ENCODE measurements around the gene TSHZ2.

The TSHZ2 gene

DNA sequence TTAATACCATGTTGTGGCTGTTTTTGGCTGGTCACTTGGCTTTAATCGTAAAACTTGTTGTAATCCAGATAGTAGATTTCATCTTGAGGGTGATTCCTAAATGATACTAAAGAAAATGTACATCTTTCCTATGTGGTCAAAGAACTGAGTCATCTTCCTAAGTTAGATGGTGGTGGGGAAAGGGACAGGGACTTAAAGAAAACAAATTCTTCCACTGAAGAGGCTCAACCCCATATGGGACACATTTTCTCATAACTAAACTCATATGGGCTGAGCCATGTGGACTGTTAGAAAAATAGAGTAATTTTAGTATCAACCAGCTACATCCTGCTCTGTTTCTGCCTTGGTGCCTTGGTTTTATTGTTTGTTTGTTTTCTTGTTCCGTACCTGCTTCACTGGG, 155.8 kb downstream of the TSHZ2 start:
- no peak for DNase-seq (ENCODE audit: low read depth in 2 of 2)

DNA sequence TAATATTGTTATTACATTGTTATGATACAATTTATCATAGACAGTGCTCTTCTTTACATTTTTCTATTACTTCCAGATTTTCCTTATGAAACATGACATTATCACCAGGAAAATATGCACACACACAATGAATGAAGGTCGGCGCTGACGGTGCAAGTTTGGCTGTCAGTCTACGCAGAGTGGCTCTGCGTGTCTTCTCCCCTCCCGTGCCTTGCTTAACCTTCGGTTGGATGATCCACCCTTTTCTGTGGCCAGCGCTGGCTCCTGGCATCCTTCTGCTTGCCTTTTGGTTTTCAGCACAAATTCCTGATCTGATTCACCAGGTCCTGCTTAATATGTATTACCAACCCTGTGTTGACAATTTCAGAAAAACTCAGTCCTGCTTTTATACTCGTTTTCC, 157.4 kb downstream of the TSHZ2 start:
- DNase-seq (ENCODE audit: low read depth in 2 of 2) = no peak

DNA sequence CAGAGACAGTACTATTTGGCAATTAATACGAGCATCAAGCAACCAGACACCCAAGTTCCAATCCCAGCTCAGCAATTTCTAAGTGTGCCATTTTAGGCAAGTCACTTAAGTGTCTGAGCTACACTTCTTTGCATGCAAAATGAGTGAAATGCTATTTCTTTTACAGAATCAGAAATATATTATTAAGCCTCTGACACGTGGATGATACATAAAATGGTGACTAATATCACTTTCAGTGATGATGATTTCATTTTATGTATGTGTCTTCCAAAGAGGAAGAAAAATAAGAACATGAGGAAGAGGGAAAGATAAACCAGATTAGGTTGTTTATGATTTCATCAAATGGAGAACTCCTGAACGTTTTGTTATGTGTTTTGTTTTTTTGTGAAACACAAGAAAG, 158.6 kb downstream of the TSHZ2 start:
- no peak for DNase-seq (ENCODE audit: low read depth in 2 of 2)

DNA sequence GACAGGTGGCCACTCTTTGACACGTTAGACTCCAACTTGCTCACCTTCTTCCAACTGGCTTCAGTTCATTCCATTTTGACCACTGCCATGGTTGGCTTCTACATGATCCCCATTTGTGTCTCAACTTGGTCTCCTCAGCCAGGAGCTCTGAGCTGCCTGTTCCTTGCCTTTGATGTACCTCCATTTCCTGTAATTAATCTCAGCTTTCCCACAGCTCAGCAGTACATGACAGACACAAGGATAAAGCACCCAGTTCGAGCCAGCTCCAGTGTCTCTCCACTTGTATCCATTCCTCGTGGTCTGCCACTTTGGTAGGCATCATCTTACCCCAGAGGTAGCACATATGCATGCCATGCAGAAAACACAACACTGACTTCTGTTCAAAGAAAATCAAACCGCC, 161.0 kb downstream of the TSHZ2 start:
- DNase-seq (ENCODE audit: low read depth in 2 of 2) = no peak

DNA sequence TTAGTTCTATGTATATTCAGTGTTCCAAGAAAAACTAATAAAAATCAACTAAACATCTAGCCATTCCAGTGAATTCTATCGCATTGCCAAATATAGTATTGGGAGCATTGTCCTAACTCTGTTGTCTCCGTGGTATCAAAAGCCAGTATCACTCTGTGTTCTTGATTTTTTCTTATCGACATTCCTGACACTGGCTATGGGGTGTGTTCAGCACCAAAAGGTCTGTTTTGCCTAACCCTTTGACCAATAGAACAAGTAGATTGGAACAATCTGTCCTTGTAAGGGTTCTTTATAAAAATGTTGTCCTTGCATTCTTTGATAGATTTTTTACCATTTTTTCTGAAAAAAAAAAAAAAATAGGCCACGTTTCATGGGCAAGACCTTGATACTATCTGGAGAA, 161.5 kb downstream of the TSHZ2 start:
- DNase-seq (ENCODE audit: low read depth in 2 of 2) = no peak

DNA sequence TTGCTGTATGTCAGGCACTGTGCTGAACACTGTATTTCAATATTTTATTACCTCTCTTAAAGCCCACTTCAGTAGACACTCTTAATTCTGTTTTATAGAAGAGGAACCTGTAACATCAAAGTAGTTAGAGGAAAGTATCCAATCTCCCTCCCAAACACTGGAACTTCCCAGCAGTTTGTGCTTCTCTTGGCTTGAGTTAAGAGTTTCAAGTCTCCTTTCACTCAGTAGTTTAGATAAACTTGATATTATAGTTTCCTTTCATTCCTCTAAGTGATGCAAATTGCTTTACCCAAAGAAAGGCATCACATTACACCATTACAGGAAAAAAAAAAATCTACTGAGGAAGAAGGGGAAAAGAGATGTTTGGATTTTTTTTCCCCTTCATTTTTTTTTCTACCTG, 164.3 kb downstream of the TSHZ2 start:
- DNase-seq (ENCODE audit: low read depth in 2 of 2) = no peak

DNA sequence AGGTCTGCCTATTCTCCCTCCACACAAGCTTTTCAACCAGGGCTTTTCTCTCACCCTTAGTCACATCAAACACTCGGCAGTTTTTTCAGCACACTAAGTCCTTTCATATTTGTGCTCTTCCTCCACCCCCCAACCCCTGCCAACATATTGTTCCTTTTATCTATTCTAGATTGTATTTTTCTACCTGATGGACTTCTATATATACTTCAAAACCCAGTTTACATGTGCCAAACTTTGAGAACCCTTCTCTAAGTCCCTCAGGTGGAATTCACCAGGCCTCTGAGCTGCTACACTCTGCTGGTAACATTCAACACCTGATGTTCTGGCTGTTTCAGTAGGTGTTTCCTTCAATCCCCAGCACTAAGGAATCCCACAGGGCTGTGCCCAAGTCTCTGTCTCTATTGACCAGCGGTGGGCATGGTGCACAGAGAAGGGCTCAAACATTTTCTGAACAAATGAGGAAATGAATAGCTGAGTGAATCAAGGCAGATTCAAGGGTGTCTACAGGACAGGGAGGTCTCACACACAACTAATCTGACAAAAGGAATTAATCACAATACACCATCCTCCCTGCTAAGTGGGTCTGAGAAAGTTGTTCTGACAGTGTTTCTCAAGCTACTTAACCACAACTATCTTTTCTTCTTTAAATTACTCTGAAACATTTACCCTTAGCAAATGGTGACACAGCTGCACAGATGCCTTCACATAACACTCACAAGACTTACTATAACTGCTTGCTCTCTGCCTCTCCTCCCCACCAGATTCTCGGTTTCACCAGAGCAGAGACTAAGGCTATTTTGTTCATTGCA, 166.5 kb downstream of the TSHZ2 start:
- DNase-seq (ENCODE audit: low read depth in 2 of 2) = no peak

DNA sequence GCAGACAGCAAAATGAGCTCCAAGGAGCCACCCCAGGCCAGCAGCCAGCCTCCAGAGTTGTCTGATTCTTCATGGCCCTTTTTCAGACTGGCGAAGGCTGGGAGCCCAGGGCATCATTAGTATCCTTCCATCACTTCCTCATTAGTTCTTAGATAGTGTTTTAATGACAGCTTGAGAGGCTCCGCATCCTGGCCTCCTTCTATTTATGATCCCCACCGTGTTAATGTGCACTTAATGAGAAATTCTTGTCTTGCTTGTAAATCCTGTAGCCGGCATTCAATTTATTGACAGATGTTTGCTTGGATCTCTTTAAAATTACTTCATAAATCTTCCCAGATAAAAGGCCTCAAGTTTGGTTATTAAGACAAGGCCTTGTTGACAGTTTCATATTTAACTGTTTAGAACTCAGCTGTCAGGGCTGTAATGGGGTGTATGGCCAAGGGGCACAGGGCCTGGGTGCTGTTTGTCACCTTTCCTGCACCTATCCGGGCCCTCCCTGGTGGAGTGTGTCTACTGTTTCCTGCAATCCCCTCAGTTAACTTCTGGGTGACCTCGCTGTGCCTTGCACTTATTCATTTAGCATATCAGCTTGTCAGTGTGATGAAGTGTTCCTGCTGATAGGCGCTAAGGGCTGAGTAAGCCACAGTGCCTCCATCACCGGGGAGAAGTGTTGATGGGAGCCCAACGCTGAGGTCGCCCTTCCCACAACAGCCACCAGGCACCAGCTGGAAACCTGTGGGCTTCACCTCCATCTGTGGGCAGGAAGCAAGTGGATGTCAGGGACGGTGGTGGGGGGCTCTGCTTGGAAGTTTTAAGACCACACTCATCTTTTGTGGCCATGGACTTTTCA, 169.3 kb downstream of the TSHZ2 start:
- no peak for DNase-seq (ENCODE audit: low read depth in 2 of 2)

DNA sequence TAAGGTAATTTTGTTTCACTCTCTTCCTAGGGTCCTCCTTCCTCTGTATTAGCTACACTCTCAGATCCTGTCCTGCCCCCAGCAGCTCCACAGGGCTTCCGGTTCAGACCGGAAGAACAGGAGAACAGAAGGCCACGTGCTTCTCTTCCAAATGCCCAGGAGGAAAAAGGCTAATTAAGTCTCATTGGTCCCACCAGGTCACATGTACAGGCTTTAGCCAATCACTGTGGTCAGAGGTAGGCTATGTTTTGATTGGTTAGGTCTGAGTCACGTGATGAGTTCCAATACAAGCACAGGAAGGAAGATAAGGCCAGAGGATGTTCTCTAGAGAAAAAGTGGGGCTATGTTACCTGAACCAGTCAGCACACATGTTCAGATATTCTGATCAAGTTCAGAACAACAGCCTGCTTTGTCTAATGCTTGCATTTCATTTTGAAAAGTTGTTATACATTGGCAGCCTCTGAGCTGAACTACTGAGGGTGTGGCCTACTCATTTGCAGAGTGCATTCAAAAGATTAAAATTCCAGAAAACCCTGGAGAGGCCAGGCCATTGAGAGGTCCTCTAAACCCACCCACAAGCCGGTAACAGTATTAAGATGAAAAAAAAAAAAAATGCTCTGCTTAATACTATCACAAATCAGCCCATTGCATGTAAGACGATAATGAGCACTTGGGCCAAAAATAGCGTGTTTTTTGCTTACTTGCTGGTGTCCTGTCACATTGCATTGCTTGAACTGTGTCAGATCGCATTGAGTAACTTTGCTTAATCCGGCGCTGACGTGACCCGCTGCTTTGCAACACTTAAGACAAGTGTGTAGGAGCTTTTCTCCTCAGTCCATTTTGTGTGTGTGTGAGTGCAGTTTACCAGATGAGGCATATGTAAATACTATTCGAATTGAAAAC, 170.3 kb downstream of the TSHZ2 start:
- DNase-seq (ENCODE audit: low read depth in 2 of 2) = no peak

DNA sequence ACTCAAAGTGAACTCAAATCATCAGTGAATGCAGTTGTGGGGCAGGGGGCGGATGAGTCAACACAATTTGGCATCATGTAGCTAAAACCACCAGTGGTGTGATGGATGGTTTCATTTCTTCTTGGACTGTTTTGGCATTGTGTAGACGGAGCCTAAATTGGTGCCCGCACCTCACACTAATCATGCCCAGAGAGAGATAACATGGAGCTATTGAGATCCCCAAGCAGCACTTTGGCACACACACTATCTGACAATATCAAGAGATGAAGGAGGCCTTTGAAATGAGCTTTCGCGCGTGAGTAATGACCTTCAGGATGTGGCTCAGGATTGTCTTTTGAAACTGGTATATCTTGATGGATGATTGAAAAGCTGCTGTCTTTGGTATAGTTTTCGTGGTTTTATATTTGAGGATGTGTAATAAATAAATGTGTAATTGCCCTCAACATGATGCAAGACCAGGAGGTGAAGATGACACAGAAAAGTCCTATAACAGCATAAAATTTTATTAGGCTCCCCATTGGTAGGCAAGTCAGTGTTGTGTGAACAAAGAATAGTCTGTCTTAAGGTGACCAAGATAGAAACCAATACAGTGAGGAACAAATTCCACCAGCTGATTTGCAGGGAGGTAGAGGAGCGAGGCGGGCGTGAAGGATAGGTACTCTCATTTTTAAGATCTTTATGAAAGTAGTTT, 174.2 kb downstream of the TSHZ2 start:
- DNase-seq (ENCODE audit: low read depth in 2 of 2) = no peak

DNA sequence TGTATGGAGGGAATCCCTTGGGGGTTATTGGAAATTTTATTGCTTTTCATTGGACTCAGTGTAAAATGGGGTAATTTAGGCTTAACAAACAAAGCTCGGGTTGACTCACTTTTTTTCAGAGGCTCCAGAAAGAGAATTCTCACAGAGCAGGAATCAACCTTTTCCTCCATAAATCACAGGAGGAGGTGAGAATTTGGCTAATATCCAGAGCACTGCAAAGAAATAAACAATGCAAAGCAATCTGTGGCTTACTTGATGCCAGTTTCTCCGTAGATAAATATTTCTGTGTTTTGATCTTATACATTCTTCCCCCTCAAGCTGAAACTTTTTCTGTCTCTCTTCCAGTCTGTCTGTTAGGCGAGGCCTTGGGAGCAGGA, 176.6 kb downstream of the TSHZ2 start:
- no peak for DNase-seq (ENCODE audit: low read depth in 2 of 2)

DNA sequence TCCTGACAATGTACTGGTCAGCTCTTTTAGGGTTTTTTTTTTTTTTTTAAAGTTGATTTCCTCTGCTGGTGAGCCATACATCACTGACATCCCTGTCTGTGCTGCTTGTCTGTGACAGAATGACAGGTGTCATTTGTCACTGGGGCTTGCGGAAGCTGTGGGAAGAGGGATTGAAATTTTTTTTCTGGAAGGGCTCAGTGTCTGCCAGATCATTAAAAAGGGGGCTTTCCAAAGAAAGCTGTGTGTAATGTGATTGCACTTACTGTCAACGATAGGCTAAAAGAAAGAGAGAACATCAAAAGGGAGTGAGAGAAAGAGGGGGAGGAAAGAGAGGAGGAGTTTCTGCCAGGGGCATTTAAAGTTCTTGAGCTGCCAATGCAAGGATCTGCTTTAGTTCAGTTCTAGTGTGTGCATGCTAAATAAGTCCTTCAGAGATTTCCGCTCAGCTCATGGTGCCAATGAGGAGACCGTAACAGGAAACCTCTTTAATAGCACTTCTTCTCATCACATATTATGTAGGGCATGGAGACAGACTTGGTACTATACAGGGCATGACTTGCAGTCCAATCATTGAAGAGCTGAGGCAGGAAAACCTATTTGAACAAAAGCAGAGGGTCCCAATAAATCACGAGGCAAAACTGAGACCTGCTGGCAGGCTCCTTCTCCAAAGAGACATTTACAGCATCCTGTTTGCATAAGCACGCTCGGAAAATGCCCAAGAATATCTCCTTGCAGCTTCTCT, 177.2 kb downstream of the TSHZ2 start:
- DNase-seq (ENCODE audit: low read depth in 2 of 2) = no peak

DNA sequence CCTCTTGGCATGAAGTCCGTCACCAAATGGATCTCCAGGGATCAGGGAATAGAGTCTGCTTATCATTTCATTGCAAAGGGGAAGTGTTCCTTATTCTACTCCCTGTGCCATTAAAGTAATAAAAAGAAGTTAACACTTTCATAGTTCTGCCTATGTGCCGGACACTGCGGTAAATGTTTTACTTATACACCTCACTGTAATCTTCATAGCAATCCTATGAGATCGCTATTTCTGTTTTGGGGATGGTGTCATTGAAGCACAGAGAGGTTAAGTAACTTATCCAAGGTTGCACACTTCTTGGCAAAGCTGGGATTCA, 177.7 kb downstream of the TSHZ2 start:
- no peak for DNase-seq (ENCODE audit: low read depth in 2 of 2)

DNA sequence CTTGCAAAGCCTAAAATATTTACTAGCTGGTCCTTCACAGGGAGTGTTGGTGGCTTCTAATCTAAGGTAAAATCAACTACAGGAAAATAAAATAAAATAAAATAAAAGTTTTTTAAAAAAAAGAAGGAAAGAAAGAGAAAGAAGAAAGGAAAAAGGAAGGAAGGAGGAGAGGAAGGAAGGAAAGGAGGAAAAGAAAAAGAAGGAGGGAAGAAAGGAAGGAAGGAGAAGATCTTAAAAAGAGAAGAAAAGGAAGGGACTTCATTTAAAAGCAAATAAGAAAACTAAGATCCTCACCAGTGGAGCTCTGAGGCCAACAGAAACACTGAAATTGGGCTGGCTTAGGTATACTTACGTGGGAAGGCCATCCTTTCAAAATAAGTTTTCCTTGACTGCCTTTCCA, 178.4 kb downstream of the TSHZ2 start:
- DNase-seq (ENCODE audit: low read depth in 2 of 2) = no peak

DNA sequence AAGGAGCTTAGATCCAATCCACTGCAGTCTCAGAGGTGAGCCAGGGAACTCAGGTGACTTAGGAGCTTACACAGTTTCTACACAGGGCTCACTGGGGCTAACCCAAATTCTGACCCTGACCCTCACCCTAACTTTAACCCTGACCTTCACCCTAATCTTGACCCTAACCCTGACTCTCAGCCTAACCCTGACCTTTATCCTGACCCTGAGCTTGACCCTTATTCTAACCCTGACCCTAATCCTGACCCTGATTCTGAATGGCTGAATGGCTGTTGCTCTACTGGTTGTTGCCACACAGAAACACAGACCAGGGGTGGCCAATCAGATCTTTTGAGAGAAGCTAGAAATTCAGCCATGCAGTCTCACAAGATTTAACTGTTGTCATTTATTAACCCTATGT, 180.1 kb downstream of the TSHZ2 start:
- no peak for DNase-seq (ENCODE audit: low read depth in 2 of 2)

DNA sequence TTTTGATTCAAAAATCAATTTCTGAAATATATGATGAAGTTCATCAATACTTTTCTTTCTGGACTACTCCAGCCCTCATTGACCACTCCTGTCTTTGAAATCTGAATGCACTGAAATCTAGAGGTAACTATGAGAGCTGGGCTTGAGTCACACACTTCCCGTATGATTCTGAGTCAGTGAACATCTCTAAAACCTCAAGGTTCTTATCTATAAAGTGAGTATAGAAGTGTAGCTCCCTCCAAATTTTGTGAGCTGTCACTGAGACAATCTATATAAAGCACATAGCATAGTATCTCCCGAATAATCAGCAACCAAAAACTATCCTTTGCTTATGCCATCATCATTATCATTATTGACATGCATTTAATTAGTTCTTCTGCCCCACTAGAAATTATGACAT, 182.4 kb downstream of the TSHZ2 start:
- no peak for DNase-seq (ENCODE audit: low read depth in 2 of 2)

DNA sequence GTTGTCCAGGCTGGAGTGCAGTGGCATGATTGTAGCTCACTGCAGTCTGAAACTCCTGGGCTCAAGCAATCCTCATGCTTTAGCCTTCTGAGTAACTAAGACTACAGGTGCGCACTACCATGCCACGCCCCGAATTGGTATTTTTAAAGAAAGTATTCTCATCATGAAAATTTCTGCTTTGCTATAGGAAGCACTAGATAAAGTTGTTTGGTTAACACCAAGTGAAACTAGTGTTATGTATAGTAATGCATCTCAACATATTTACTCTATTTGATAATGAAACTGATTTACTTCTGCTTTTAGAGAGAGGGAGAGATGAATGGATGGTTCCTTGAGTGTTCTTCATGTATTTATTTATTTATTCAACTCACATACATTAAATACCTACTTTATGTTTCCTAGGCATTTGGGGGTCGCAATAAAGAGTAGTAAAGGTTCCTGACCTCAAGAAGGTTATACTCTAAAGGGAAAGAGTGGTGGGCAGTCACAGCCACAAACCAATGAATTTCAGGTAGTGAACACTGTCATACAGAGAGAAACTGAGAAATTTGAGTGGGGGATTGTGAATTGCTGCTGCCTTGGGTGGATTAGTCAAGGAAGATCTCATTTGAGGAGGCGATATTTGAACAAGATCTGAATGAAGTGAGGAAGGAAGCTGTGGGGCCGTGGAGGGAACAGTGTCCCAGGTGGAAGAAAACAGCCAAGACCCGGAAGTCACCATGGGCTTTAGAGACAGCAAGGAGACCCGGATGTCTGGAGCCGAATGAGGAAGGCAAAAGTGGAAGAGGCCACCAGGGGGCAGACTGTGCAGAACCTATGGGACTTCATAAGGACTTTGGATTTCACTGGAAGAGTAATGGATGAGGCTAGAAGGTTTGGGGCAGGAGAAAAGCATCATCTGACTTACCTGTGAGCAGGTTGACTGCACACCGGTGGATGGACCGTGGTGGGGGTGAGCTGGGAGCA, 185.6 kb downstream of the TSHZ2 start:
- DNase-seq (ENCODE audit: low read depth in 2 of 2) = peak in 1 of 2 donors; percentile 18

DNA sequence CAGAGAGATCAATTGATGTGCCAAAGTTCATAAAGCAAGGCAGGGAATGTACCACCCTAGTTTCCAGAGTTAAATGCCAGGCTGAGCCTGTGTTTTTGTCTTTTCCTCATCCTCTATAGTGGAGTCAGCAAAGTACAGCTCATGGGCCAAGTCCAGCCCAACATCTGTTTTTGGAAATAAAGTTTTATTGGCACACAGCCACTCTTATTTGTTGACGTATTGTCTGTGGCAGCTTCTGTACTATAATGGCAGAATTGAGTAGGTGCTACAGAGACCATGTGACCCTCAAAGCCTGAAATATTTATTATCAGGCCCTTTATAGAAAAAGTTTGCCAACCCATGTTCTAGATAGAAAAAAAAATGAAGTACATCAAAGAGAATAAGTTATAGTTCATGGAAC, 187.0 kb downstream of the TSHZ2 start:
- no peak for DNase-seq (ENCODE audit: low read depth in 2 of 2)

DNA sequence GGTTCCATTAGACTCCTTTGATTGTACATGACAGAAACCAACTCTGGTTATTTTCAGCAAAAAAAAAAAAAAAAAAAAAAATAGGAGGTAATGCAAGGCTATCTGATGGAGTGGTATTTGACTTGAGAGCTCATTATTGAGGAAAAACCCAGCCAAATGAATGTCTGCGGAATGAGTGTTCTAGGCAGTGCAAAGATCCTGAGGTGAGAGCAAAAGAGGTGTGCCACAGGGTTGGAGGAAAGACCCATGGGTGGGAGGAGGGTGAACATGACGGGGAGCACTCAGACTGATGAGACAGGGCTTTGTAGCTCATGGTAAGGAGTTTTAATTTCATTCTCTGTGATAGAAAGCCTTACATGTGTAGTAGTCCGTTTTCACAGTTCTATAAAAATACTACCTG, 188.9 kb downstream of the TSHZ2 start:
- DNase-seq (ENCODE audit: low read depth in 2 of 2) = no peak

DNA sequence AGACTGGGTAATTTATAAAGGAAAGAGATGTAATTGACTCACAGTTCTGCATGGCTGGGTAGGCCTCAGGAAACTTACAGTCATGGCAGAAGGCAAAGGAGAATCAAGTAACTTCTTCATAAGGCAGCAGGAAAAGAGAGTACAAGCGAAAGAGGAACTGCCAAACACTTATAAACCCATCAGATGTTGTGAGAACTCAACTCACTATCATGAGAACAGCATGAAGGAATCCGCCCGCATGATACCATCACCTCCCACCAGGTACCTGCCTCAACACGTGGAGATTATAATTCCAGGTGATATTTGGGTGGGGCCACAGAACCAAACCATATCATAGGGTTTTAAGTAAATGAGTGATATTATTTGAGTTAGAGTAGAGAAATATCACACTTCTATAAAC, 189.3 kb downstream of the TSHZ2 start:
- DNase-seq (ENCODE audit: low read depth in 2 of 2) = no peak
